Sigmoid colon (tissue), 7 donors: ENCODE measurements around the gene BCL2L2. TPM values are rescaled to one million over a fixed set of nuclear protein-coding genes. Genes with fewer than 3 reads are reported as not detected.
A peak's percentile ranks its signal among the peaks of the same experiment; 100 is the strongest.

Source experiments
- DNase-seq: peaks from one replicate; pipeline ENCODE4 v3.0.0-alpha.2; 2019
- H3K27ac ChIP-seq, 4 donors: fragments of 200-600 bp; sonication (generic); one replicate each; pipeline ENCODE4 v1.5.1; 2016 to 2019; ENCODE audit warnings: mild to moderate bottlenecking in 1 of 4
- H3K27me3 ChIP-seq, 3 donors: fragments of 200-600 bp; sonication (generic); one replicate each; pipeline ENCODE4 v1.5.1; 2019; ENCODE audit warnings: mild to moderate bottlenecking in 1 of 3
- H3K36me3 ChIP-seq, 4 donors: fragments of 200-600 bp; sonication (generic); one replicate each; pipeline ENCODE4 v1.5.1; 2016 to 2019
- H3K4me1 ChIP-seq, 4 donors: fragments of 200-600 bp; sonication (generic); one replicate each; pipeline ENCODE4 v1.5.1; 2017 to 2019
- H3K4me3 ChIP-seq, 4 donors: fragments of 200-600 bp; sonication (generic); one replicate each; pipeline ENCODE4 v1.5.1; 2017 to 2019; ENCODE audit warnings: mild to moderate bottlenecking in 2 of 4, moderate library complexity in 1 of 4
- H3K9me3 ChIP-seq, 4 donors: fragments of 200-600 bp in 3 of 4; sonication (generic) in 3 of 4; one replicate each; pipeline versions ENCODE4 v1.5.1 to v1.6.1; 2013 to 2019
- EP300 ChIP-seq, 4 donors: sonication (generic); formaldehyde crosslinking; IDR thresholded peaks; one replicate each; pipeline ENCODE4 v1.6.1; 2017; ENCODE audit warnings: antibody characterized with exemption in 4 of 4
- POLR2A ChIP-seq, 2 donors: fragments of 450-650 bp; IDR thresholded peaks; one replicate each; pipeline ENCODE4 v1.6.1; 2016; ENCODE audit warnings: antibody characterized with exemption in 2 of 2, mild to moderate bottlenecking in 2 of 2, moderate library complexity in 2 of 2
- POLR2AphosphoS5 ChIP-seq, 4 donors: sonication (generic); formaldehyde crosslinking; IDR thresholded peaks; one replicate each; pipeline ENCODE4 v1.6.1; 2017; ENCODE audit warnings: antibody characterized with exemption in 4 of 4
- WGBS, 2 donors: extraction: QIAGEN DNeasy Blood & Tissue Kit; methylation state at CpG; one replicate each; pipeline ENCODE4 v1.1.7; 2013; 5-methylcytosine and 5-hydroxymethylcytosine counted together
- intact Hi-C: fragments of 100-400 bp; cut with DNase I; formaldehyde crosslinking; loops from one replicate; pipeline ENCODE4 v1.15.1; 2023
- polyA plus RNA-seq, 3 donors: library from polyadenylated mRNA; stranded (reverse); fragments of 200-250 nt; gene quantifications; one replicate each; pipeline ENCODE4 v1.2.3, GENCODE V29; 2013
- total RNA-seq, 4 donors: library from RNA; depleted of rRNA; stranded (reverse); fragments of >200 nt; gene quantifications; one replicate each; pipeline ENCODE4 v1.1.0, GENCODE V29; 2016
- TF ChIP-seq, protein P1 (sequence below), 4 experiments: fragments of 450-650 bp in 3 of 4; fragments of 200-600 bp in 1 of 4; IDR thresholded peaks; one replicate each; pipeline ENCODE4 v1.5.1; 2016 to 2019; ENCODE audit warnings: antibody characterized with exemption in 4 of 4, mild to moderate bottlenecking in 3 of 4, moderate library complexity in 2 of 4
- donor health status: healthy with polysubstance abuse.
- donor health status: Bipolar disorder and iron deficiency.
- donor health status: healthy.

Gene BCL2L2
- total and polyA plus RNA-seq, 7 donors: 57.0 to 118 (median 75.9) TPM

DNA sequence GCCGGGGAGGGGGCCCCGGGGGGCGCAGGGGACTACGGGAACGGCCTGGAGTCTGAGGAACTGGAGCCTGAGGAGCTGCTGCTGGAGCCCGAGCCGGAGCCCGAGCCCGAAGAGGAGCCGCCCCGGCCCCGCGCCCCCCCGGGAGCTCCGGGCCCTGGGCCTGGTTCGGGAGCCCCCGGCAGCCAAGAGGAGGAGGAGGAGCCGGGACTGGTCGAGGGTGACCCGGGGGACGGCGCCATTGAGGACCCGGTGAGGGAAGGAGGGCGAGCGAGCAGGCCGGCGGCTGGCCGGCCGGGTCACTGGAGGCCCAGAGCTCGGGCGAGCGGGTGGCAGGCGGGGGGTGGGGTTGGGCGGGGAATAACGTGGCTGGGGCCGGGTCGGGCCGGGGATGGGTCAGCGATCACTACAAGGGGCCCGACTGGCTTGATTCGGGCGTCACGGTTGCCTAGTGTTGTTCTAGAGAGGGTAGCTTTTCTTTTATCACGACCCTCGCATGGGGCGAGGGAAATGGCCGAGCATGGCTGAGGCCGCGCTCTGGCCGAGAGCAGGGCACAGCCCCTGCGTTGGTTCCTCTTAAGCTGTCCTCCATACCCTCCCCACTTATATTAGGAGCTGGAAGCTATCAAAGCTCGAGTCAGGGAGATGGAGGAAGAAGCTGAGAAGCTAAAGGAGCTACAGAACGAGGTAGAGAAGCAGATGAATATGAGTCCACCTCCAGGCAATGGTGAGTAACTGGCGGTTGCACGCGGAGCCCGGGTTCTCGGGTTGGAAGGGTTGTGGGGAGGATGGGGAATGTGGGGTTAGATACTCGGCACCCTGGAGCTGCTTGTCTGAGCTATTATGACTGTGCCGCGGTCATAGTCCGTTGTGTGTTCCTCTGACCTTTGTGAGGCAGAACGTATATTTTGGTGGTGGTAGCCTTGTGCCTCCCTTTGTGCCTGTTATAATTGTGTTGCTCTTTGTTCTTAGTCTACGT is 15.2 kb downstream of the BCL2L2 start:
- DNase-seq: peak; percentile 81
- Histone ChIP-seq H3K36me3 (peaks cover 17 to 32% (median 19%) of the 10 kb centered on the region in 4 donors), H3K9me3 (no peaks in the 10 kb centered on the region), H3K27ac (peak overlapping the region; percentile 97 to 99 (median 98)), H3K27me3 (no peaks in the 10 kb centered on the region), H3K4me3 (peak overlapping the region; percentile 95 to 99 (median 98)), H3K4me1 (peaks cover 0 to 29% (median 21%) of the 10 kb centered on the region in 4 donors)
- 0% methylated on average over 64 of the region's 64 CpGs for WGBS, 2 donors
- TF ChIP-seq POLR2A (IDR thresholded peaks at IDR 0.05) (no peak), POLR2AphosphoS5 (IDR thresholded peaks at IDR 0.05) (peak in 1 of 4 donors; percentile 2)
- TF ChIP-seq, protein P1, sequence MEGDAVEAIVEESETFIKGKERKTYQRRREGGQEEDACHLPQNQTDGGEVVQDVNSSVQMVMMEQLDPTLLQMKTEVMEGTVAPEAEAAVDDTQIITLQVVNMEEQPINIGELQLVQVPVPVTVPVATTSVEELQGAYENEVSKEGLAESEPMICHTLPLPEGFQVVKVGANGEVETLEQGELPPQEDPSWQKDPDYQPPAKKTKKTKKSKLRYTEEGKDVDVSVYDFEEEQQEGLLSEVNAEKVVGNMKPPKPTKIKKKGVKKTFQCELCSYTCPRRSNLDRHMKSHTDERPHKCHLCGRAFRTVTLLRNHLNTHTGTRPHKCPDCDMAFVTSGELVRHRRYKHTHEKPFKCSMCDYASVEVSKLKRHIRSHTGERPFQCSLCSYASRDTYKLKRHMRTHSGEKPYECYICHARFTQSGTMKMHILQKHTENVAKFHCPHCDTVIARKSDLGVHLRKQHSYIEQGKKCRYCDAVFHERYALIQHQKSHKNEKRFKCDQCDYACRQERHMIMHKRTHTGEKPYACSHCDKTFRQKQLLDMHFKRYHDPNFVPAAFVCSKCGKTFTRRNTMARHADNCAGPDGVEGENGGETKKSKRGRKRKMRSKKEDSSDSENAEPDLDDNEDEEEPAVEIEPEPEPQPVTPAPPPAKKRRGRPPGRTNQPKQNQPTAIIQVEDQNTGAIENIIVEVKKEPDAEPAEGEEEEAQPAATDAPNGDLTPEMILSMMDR (IDR thresholded peaks at IDR 0.05): no peak
- intact Hi-C loops: loop anchor here (2.0 to 10.0 kb wide), 2 partner anchors 15 to 233 kb away; partner anchors contain the start of genes BCL2L2, THTPA and ZFHX2

DNA sequence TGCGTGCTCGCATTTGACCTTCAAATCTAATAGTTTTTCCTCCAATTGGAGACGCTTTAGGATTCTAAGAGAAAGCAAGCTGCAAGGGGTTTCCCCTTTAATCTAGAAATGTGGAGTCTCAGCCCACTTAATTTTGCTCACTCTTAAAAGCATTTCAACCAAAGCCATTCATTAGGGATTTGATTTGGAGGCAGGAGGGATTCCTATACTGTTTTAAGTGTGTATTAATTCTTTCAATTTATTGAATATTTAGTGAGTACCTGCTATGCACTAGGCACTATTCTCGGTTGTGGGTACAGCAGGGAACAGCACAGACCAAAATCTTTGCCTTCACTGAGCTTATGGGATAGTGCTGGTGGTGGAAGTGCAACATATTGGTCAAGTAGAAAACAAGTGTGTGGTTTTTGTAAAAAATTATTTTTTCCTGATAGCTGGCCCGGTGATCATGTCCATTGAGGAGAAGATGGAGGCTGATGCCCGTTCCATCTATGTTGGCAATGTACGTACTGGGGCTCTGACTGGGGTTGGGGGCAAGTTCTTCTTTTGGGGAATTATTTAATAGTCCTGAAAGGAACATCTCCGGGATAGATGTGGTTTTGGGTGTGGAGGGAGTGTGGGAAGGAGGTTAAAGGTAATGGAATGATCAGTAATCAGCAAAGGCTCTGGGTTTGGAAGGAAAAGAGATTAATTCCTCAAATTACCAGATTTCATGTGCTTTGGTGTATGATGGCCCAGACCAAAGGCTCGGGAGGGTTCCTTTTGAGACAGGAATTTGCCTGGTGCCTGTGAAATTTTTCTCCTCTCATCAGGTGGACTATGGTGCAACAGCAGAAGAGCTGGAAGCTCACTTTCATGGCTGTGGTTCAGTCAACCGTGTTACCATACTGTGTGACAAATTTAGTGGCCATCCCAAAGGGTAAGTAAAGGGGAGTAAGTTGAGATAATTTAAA is 16.2 kb downstream of the BCL2L2 start:
- 37 to 57% methylated on average over 10 of the region's 10 CpGs for WGBS, 2 donors
- intact Hi-C loops: loop anchor here (10.0 kb wide), 1 partner anchor 232 kb away; the partner anchor contains the start of genes THTPA and ZFHX2
- Histone ChIP-seq H3K9me3 (no peaks in the 10 kb centered on the region), H3K36me3 (peaks cover 17 to 32% (median 19%) of the 10 kb centered on the region in 4 donors), H3K4me1 (peaks cover 0 to 30% (median 22%) of the 10 kb centered on the region in 4 donors), H3K27me3 (no peaks in the 10 kb centered on the region), H3K4me3 (peak overlapping the region; percentile 95 to 99 (median 98)), H3K27ac (peak overlapping the region in 3 of 4 donors; percentile 97 to 99 (median 98))
- no peak for TF ChIP-seq POLR2AphosphoS5 (IDR thresholded peaks at IDR 0.05)
- TF ChIP-seq EP300 (IDR thresholded peaks at IDR 0.05): no peak
- TF ChIP-seq, protein P1 (IDR thresholded peaks at IDR 0.05): no peak
- no peak for TF ChIP-seq POLR2A (IDR thresholded peaks at IDR 0.05)
- no peak for DNase-seq

DNA sequence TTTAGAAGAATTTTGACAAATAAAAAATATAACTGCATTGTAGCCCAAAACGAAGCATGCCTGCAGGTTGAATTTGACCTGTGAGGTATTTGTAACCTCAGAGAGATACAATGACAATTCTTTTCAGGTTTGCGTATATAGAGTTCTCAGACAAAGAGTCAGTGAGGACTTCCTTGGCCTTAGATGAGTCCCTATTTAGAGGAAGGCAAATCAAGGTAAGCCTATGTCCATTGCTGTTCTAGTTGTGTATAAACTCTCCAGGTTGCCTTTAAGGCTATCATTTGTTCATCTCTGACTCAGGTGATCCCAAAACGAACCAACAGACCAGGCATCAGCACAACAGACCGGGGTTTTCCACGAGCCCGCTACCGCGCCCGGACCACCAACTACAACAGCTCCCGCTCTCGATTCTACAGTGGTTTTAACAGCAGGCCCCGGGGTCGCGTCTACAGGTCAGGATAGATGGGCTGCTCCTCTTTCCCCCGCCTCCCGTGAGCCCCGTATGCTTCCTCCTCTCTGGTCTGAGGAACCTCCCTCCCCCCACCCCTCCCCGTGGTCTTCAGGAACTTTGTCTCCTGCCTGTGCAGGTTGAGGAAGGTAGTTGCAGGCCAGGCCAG is 17.3 kb downstream of the BCL2L2 start:
- Histone ChIP-seq H3K4me3 (no peak overlapping the region), H3K4me1 (peaks cover 0 to 32% (median 23%) of the 10 kb centered on the region in 4 donors), H3K27me3 (no peaks in the 10 kb centered on the region), H3K36me3 (peaks cover 17 to 32% (median 19%) of the 10 kb centered on the region in 4 donors), H3K27ac (no peak overlapping the region), H3K9me3 (no peaks in the 10 kb centered on the region)
- WGBS, 2 donors: 87 to 89% methylated on average over 18 of the region's 18 CpGs
- intact Hi-C loops: loop anchor here (10.0 kb wide), 1 partner anchor 231 kb away; the partner anchor contains the start of genes THTPA and ZFHX2
- TF ChIP-seq POLR2A (IDR thresholded peaks at IDR 0.05) (no peak), EP300 (IDR thresholded peaks at IDR 0.05) (no peak), POLR2AphosphoS5 (IDR thresholded peaks at IDR 0.05) (no peak)
- TF ChIP-seq, protein P1 (IDR thresholded peaks at IDR 0.05): no peak
- no peak for DNase-seq

DNA sequence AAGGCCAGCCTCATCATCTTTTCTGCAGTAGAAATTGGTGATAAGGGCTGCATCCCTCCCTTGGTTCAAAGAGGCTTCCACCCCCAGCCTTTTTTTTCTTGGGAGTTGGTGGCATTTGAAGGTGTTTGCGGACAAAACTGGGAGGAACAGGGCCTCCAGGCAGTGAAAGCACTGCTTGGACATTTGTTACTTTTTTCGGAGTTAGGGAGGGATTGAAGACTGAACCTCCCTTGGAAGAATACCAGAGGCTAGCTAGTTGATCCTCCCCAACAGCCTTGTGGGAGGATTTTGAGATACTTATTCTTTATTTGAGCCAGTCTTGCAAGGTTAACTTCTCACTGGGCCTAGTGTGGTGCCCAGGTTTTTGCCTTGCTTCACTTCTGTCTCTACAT is 17.8 kb downstream of the BCL2L2 start:
- Histone ChIP-seq H3K4me3 (no peak overlapping the region), H3K36me3 (peaks cover 17 to 32% (median 19%) of the 10 kb centered on the region in 4 donors), H3K9me3 (no peaks in the 10 kb centered on the region), H3K27me3 (no peaks in the 10 kb centered on the region), H3K4me1 (peaks cover 0 to 32% (median 23%) of the 10 kb centered on the region in 4 donors), H3K27ac (no peak overlapping the region)
- no peak for DNase-seq
- intact Hi-C loops: loop anchor here (10.0 kb wide), 1 partner anchor 230 kb away; the partner anchor contains the start of genes THTPA and ZFHX2
- TF ChIP-seq, protein P1 (IDR thresholded peaks at IDR 0.05): no peak
- TF ChIP-seq POLR2AphosphoS5 (IDR thresholded peaks at IDR 0.05) (no peak), POLR2A (IDR thresholded peaks at IDR 0.05) (no peak), EP300 (IDR thresholded peaks at IDR 0.05) (no peak)
- WGBS, 2 donors: 82 to 87% methylated on average over 2 of the region's 2 CpGs
